GM18508 (cell line): Measurements from ENCODE around the gene HEXD.
"Not testable (repeated sequence)": the region's sequence is repeated elsewhere in the genome, so short reads cannot be mapped to it uniquely, and the experiment has no call there.

ENCODE experiments used
- ATAC-seq: cut with Tn5 transposase; IDR thresholded peaks from one replicate; pipeline ENCODE4 v1.9.1; 2021; ENCODE audit warnings: moderate number of reproducible peaks; ENCODE audit not compliant: insufficient read depth, unreplicated experiment

HEXD gene

DNA sequence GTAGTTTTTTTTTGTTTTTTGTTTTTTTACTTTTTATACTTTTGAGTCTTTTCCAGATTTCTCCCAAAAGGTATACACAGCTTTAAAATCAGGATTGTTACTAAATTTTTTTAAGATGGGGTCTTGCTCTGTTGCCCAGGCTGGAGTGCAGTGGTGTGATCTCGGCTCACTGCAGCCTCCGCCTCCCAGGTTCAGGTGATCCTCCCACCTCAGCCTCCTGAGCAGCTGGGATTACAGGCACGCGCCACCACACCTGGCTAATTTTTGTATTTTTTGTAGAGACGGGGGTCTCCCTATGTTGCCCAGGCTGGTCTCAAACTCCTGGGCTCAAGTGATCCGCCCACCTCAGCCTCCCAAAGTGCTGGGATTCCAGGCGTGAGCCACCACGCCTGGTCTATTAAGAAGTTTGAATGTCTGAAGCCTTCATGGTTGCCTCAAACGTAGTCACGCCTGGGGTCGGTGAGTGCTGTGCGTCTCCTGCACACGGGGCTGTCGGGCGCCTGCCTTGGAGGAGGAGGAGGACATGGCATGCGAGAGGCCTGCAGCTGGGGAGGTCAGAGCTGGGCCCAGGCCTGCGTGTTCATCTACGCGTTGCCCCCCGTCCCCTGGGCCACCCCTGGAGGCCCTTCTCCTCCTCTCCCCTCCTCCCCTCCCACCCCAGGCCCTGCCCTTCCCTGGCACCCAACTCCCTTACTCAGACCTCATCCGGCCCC is 35.8 kb upstream of the HEXD start:
- not testable (repeated sequence) for ATAC-seq

DNA sequence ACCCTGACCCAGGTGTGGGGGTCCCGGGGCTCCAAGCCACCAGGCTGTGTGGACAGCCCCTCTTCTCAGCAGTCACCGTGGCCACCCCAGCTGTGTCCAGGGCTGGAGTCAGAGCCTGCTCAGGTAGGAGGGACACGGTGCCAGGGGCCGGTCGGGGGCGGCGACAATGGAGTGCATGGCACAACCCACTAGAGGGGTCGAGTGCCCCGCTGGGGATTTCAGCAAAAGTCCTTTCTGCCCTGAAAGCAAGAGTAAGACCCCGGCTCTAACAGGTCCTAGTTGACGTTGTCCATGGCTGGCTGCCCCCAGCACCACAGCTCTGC is 35.3 kb upstream of the HEXD start:
- no peak for ATAC-seq

DNA sequence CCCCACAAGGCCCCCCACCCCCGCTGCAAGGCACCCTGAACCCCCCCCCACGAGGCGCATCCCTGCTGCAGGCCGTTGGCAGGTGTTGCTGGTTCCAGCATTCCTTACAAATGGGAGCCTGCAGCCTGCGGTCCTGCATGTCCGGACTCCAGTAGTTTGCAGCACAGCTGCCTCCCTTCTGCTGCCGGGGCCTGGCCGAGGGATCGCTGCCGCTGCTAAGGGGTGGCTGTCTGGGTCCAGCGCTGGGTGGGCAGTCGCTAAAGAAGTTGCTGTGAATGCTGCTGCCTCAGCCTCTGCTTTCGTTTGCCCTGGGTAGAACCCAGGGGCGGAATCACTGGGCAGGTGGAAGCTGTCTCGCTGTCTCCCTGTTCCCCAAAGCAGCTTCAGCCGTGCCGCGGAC is 34.7 kb upstream of the HEXD start:
- no peak for ATAC-seq

DNA sequence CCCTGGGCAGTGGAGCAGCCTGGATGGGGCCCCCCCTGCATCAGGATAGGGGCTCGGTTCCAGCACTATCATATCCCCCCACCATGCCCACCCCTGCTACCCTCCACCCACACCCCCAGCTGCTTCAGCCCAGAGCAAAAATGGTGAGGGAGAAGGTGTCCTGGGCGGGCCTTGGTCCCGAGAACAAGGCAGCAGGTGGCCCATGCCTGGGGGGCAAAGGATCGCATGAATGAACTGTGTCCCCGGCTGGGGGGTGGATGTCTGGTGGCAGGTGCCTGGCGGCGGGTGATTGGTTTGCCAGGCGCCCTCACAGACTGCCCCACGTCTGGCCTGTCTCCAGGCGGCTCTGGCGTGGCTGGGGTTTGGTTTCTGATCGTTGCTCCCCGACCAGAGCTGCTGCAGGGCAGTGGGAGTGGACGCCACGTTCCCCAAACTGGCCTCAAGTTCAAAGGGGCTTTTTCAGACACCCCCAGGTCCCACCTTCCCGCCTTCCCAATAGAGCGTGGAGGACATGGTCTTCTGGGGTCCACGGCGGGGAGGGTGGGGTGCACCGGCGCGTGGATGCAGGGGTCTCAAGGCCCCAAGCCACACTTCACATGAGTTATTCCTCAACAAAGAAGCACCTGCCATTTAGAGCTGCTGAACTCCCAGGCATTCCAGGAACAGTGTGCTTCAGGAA is 34.0 kb upstream of the HEXD start:
- no peak for ATAC-seq

DNA sequence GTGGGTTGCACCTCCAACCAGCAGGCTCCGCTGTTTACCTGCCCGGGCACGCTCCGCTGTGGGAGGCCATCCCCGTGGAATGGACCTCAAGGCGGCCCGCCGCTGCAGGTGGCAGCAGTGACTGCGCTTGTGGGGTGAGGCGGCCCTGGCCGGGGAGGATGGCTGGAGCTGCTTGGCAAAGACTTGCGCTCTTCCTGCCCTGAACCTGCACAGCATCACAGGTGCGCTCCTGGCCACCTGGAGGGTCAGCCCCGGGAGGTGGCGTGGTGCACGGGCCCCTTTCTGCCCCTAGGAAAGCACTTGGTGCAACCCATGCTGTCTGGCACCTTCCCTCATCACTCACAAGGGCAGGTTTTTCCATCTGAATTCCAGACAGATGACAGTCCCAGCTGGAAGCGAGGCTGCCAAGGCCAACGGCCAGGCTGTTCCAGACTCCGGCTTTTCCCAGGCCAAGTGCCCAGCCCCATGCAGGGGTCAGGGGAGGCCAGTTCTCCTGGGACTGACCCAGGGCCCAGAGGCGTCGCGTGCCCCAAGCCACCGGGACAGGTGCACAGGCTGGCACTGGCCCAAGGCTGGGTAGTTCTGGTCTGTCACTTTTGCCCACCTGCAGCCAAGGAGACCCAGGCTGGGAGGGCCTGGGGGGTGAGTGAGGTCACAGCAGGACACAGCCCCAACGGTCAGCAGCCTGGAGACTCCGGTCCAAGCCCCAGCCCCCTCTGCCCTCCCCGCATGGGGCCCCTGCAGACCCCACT is 33.2 kb upstream of the HEXD start:
- no peak for ATAC-seq

DNA sequence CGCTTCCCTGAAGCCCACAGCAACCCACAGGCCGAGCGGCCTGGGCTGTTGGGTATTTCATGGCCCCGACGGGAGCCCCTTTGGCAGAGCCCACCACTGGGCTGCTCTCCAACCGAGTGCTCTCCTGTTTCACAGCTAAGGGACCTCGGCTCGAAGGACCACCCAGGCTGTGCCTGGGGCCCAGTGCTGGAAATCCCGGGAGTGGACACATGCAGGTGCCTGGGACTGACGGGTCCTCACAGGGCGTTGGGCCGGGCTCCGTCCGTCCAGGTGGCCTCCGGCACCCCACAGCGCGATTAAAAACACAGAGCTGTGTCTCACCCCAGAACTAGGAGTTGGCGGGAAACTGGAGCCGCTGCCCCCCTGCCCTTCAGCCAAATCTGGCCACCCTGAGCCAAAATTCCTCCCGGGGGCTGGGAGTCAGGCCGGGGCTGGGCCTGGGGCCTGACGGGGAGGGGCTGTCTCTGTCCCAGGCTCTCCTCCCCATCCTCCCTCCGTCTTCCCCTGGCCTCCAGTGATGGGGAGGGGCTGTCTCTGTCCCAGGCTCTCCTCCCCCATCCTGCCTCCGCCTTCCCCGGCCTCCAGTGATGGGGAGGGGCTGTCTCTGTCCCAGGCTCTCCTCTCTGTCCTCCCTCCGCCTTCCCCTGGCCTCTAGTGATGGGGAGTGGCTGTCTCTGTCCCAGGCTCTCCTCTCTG is 32.4 kb upstream of the HEXD start:
- ATAC-seq: no peak

DNA sequence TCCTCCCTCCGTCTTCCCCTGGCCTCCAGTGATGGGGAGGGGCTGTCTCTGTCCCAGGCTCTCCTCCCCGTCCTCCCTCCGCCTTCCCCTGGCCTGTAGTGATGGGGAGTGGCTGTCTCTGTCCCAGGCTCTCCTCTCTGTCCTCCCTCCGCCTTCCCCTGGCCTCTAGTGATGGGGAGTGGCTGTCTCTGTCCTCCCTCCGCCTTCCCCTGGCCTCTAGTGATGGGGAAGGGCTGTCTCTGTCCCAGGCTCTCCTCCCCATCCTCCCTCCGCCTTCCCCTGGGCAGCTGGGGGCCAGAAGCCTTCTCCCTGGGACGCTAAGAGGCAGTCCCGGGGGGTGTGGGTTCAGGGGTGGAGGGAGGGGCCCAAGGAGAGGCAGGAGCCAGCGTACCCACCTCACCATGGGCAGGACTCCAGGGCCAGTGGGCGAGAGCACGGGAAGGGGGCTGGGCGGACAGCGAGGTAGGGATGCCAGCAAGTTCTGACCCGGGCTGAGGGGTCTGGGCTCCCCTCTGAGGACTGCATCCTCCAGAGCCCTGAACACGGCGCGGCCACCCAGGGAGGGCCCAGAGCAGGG is 31.8 kb upstream of the HEXD start:
- ATAC-seq: no peak

DNA sequence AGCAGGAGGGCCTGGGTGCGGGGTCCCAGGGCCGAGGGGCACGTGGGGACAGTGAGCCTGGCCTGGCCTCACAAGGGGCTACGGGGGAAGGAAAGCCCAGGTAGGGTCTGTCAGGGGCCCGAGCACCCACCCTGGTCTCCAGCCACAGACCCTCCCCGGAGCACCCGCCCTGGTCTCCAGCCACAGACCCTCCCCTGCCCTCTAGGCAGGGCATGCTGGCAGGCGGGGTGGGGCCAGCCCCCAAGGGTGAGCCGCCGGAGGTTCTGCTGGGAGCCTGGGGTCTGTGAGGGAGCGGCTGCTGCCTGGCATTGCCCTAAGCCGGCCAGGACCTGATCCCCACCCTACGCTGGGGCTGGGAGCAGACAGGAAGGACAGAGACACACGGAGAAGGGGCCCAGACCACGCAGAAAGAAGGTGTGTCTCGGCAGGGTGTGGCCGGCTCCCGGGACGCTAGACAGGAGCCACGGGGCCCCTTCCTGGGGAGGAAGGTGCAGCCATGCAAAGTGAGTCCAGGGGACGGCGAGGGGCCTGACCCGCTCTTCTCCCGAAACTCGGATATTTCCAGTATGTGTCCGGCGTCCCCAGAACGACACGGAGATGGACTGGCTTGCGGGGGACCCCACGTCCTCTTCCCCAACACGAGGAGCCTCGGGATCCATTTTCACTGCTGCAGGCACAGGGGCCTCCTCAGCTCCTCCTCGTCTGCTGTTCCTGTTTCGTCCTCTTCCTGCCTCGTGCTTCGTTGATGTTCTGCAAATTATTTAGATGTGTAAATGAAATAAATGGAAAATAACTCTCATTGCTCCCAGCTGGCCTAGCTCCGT is 31.1 kb upstream of the HEXD start:
- no peak for ATAC-seq

DNA sequence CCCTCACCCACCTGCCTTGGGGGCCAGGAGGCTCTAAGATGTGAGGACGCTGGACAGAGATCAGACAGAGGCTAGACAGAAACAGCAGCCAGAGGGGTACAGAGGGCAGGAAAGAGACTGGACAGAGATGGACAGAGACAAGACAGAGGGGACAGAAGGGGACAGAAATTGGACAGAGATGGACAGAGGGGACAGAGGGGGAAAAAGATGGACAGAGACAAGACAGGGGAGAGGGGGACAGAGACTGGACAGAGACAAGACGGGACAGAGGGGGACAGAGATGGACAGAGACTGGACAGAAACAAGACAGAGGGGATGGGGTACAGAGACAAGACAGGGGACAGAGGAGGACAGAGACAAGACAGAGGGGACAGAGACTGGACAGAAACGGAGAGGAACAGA is 30.4 kb upstream of the HEXD start:
- no peak for ATAC-seq

DNA sequence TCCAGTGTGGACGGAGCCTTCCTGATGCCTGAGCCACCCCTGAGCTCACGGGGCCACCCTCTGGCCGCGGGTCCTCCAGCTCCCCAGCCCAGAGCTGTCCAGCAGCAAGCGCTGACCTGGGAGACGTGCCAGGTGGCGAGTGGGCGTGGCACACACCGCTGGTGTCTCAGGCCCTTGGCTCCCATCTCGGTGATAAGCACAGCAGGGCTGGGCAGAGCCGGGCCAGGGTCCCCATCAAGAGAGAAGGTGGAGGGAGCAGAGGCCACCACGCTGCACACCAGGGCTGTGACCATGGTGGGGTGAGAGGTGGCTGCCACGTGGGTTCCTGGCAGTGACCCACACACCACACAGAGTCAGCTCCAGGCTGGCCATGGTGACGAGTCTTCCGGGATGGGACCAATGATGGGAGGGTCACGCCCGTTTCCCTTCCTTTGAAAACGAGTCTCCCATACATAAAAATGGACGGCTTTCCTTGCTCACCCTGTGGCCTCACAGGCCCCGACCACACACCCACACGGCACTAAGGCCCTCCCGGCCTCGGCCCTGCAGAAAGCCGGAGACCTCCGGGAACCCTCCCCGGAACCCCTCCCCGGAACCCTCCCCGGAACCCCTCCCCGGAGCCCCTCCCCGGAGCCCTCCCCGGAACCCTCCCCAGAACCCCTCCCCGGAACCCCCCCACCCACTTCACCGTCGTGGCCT is 29.8 kb upstream of the HEXD start:
- ATAC-seq: no peak

DNA sequence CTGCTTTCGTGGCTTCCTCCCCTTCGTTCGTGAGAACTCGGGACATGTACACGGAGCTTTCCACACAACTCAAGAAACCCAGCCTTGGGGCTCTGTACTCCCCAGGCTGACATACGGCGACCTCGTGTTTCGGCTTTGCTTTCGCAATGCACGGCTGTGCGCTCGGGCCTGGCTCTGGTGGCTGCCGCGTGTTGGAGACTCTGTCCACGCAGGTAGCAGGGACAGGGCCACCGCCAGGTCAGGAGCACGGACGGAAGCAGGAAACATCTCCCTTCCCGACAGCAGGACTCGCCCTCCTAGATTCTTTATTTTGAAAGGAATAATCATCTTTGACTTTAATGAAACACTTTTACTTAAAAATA is 29.2 kb upstream of the HEXD start:
- no peak for ATAC-seq

DNA sequence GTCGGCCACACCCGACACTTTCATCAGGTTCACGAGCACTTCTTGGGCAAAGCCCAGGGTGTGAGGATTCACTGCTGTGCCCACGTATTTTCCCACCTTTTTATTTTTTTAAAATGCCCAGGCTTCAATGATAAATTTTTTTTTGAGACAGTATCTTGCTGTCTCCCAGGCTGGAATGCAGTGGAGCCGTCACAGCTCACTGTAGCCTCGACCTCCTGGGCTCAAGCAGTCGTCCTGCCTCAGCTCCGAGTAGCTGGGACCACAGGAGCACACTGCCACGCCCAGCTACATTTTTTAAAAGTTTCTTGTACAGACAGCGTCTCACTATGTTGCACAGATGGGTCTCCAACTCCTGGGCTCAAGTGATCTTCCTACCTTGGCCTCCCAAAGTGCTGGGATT is 28.8 kb upstream of the HEXD start:
- no peak for ATAC-seq

DNA sequence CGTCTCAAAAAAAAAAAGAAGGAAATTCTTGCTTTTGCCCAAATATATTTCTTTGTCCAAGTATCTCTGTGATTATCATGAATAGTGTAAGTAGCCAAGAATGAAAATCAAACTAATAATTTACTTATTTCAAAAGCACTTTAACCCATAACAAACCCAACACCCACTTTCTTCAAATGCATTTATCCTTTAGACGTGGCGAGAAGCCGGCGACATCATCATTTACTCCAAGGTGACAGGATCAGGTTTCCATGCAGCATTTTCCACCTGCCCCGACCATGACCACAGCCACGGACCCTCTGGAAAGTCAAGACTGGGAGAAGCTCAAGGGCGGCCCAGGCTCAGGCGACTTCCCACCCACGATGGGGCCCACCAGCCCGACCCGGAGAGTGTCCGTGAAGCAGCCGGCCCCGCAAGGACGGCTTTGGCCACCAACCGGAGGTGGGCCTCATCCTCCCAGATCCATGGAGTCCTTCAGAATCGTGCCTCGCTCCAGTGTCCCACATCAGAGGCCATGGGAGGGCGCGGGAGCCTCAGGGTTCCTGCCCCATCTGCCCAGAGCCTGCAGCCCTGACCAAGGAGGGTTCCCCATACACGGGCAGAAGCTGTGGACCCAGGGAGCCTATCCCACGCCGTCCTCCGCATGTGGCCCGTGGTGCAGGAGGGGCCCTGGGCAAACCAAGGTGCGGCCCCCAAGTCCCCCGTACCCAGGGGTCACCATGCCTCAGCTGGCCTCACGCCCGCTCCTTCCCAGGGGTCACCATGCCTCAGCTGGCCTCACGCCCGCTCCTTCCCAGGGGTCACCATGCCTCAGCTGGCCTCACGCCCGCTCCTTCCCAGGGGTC is 27.9 kb upstream of the HEXD start:
- no peak for ATAC-seq

DNA sequence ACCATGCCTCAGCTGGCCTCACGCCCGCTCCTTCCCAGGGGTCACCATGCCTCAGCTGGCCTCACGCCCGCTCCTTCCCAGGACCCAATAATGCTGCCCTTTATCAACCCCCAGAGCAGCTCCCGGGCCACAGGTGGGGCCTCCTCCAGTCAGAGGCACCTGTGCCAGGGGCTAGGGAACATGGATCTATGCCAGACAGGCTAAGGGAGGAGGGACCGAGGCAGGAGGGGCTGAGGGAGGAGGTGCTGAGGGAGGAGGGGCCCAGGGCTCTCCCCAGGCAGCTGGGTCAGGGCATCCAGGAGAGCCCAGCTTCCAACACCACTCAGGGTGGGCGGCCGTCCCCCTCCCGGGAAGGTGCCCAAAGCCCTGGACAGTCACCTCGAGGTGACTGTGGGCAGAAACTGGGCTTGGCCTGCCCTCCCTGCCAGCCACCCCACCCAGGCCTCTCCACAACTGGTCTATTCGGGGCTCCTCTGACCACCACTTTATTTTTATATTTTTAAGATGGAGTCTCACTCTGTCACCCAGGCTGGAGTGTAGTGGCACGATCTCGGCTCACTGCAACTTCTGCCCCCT is 27.2 kb upstream of the HEXD start:
- ATAC-seq: no peak

DNA sequence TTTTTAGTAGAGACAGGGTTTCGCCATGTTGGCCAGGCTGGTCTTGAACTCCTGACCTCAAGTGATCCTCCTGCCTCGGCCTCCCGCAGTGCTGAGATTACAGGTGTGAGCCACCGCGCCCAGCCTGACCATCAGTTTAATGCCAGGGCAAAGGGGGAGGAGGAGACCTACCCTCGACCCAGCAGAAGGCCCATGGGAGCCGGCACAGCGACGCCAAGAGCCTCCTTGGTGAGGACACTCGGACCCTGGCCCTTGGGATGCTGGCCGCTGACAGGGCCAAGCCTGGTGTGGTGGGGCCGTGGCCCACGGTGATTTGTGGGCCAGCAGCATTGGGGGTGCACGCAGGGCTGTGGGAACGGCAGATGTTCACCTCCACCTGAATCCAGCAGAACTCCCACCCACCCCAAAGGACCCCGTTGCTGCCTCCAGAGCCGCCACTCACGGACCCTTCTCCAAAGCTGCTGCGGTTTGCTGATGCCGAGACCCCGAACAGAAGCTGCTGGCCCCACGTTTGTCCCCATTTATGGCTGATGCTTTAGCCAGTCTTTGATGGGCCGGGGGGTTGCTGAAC is 26.6 kb upstream of the HEXD start:
- no peak for ATAC-seq

DNA sequence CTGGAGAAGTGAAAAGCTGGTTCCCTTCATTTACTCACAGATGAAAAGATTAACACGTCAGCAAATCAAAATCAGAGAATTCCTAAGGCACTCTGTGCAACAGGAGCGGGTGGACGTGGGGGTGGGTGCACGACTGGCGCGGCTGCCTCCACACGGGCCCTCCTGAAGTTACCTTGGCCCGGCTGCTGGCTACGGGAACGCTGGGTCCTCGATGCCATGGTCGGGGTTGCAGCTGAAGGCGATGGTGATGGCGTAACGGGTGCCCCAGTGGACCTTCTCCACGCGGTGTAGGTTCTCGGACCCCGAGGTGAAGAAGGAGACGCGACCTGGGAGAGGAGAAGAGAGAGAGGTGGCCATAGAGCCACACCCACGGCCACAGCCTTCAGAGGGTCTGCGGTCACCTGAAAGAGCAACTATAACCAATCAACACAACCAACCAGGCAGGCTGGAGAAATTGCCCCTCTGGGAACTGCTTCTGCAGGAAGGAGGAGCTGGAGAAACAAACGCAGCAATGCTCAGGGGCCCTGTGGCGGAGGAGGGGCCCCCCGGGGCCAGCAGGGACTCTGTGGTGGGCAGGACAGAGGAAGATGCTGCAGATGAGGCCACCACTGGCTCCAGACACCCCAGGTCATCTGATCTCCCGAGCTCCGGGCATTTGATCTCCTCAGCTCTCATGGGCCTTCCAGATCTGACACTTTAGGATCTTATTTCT is 25.8 kb upstream of the HEXD start:
- ATAC-seq: no peak

DNA sequence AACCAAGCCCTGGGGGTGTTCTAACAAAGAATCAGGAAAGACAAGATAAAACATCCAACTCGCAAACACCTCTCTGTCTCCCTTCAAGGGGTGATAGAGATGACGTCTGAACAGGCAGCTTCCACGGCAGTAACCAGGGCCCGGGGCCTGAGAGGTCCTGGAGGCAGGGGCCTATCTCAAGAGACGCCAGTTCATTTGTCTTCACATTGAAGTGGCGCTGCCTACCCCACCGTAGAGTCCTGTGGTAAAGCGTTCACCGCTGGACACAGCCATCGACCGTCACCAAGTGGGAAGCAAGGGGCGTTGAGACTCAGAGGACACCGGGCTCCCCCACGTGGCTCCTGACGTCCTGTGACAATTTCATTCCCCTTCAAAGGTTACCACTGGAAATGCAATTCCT is 25.2 kb upstream of the HEXD start:
- no peak for ATAC-seq
